22Rv1 (cell line): ENCODE data around the gene LITAF.

Source experiments
- ZFX ChIP-seq: fragments of 450-650 bp; IDR thresholded peaks from 2 replicates; pipeline ENCODE4 v1.6.1; 2017; ENCODE audit warnings: antibody characterized with exemption, borderline replicate concordance
- TF ChIP-seq, protein P1 (sequence below): fragments of 450-650 bp; IDR thresholded peaks from 2 replicates; pipeline ENCODE4 v1.5.1; 2017; ENCODE audit warnings: mild to moderate bottlenecking

GRCh38 chr16:11603331-11603750 lies 16.6 kb upstream of the LITAF start:
- TF ChIP-seq, protein P1, sequence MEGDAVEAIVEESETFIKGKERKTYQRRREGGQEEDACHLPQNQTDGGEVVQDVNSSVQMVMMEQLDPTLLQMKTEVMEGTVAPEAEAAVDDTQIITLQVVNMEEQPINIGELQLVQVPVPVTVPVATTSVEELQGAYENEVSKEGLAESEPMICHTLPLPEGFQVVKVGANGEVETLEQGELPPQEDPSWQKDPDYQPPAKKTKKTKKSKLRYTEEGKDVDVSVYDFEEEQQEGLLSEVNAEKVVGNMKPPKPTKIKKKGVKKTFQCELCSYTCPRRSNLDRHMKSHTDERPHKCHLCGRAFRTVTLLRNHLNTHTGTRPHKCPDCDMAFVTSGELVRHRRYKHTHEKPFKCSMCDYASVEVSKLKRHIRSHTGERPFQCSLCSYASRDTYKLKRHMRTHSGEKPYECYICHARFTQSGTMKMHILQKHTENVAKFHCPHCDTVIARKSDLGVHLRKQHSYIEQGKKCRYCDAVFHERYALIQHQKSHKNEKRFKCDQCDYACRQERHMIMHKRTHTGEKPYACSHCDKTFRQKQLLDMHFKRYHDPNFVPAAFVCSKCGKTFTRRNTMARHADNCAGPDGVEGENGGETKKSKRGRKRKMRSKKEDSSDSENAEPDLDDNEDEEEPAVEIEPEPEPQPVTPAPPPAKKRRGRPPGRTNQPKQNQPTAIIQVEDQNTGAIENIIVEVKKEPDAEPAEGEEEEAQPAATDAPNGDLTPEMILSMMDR: no peak
- TF ChIP-seq ZFX: no peak
